ENCODE results near the gene ROPN1. TPM values are rescaled to one million over a fixed set of nuclear protein-coding genes. Genes with fewer than 3 reads are reported as not detected.

Gene ROPN1
- total RNA-seq, 1 experiment from 2014 or later, result 1.3 TPM

- DNase-seq (ENCODE audit: low read depth), result no peak
Observed at GRCh38 chr3:123949641-123950040, 42.3 kb downstream of the ROPN1 start.

DNA sequence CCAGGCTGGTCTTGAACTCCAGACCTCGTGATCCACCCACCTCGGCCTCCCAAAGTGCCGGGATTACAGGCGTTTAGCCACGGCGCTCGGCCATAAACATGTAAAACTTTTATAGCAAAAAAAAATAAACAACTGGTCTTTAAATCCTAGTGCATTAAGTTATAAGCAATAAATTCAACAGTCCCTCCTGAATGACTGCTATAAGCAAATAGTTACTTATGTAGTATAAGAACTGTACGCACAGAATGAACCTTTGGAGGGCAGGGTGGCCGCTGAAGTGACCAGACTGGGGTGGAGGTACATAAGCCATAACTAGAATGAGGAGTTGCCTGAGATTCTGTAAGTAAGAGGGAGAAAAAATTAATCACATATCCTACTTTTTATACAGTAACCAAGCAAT, 43.5 kb downstream of the ROPN1 start:
- DNase-seq (ENCODE audit: low read depth), result no peak

- DNase-seq (ENCODE audit: low read depth), result no peak
Observed at GRCh38 chr3:123947482-123947881, 44.4 kb downstream of the ROPN1 start.

GRCh38 chr3:123941542-123941941, 50.4 kb downstream of the ROPN1 start:
- DNase-seq (ENCODE audit: low read depth), result no peak

- DNase-seq (ENCODE audit: low read depth), result peak; percentile 11
Observed at GRCh38 chr3:123941121-123941520, 50.8 kb downstream of the ROPN1 start.

- no peak for DNase-seq (ENCODE audit: low read depth)
Observed at GRCh38 chr3:123939706-123940105, 52.2 kb downstream of the ROPN1 start.

DNA sequence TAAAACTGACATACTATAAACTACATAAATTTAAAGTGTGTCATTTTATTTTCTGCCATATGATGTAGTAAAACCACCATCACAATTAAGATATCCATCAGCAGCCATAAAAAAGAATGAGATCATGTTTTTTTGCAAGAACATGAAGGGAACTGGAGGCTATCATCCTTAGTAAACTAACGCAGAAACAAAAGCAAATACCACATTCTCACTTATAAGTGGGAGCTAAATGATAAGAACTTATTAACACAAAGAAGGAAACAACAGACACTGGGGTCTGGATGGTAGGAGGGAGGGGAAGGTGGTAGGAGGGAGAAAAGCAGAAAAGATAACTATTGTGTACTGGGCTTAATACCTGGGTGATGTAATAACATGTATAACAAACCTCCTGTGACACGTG, 55.5 kb downstream of the ROPN1 start:
- no peak for DNase-seq (ENCODE audit: low read depth)

- DNase-seq (ENCODE audit: low read depth), result no peak
Observed at GRCh38 chr3:123935830-123936229, 56.1 kb downstream of the ROPN1 start.

GRCh38 chr3:123934250-123934649, 57.7 kb downstream of the ROPN1 start:
- no peak for DNase-seq (ENCODE audit: low read depth)

- DNase-seq (ENCODE audit: low read depth), result no peak
Observed at GRCh38 chr3:123930445-123930844, 61.5 kb downstream of the ROPN1 start.

GRCh38 chr3:123929325-123929724, 62.6 kb downstream of the ROPN1 start:
- no peak for DNase-seq (ENCODE audit: low read depth)

GRCh38 chr3:123926396-123926795, 65.5 kb downstream of the ROPN1 start:
- DNase-seq (ENCODE audit: low read depth), result no peak

DNA sequence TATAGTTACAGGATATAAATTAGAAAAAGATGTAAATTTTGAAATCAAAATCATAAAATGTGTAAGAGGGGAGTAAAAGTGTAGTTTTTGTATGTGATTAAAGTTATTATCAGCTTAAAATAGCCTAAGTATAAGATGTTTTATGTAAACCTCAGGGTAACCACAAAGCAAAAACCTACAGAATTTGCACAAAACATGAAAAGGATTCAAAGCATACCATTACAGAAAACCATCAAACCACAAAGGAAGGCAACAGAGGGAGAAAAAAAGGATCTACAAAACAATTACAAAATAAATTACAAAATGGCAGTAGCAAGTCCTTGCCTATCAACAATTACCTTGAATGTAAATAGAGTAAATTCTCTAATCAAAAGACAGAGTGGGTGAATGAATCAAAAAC, 71.1 kb downstream of the ROPN1 start:
- DNase-seq (ENCODE audit: low read depth), result no peak

DNA sequence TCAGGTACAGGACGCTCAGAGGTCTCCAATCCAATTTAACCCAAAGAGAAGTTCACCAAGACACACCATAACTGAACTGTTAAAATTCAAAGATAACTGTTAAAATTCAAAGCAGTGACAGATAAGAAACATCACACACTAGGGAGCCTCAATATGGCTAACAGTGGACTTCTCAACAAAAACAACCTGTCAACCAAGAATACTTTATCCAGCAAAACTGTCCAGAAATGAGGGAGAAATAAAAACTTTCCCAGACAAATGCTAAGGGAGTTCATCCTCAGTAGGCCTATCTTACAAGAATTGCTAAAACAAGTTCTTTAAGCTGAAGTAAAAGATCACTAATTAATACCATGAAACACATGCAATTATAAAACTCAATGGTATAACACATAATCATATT, 71.5 kb downstream of the ROPN1 start:
- no peak for DNase-seq (ENCODE audit: low read depth)

- DNase-seq (ENCODE audit: low read depth), result no peak
Observed at GRCh38 chr3:123919353-123919752, 72.6 kb downstream of the ROPN1 start.

Other genes starting within 250 kb of the ROPN1 start
- 94.7 and 103 TPM in 2 replicates for gene MYLK, start 107.8 kb downstream of the ROPN1 start, total RNA-seq (2014; rRNA removed; shearing (Covaris generic))
- gene CCDC14, start 30.9 kb downstream of the ROPN1 start, total RNA-seq (2014; rRNA removed; shearing (Covaris generic)), result 49.3 and 58.5 TPM in 2 replicates
- gene KALRN, start 41.2 kb upstream of the ROPN1 start, total RNA-seq (2014; rRNA removed; shearing (Covaris generic)), result 0.88 and 1.4 TPM in 2 replicates

Measured in RPMI7951 (cell line).